Gastrocnemius medialis (tissue), 4 donors: ENCODE data around the gene MEGF9. TPM values are rescaled to one million over a fixed set of nuclear protein-coding genes. Genes with fewer than 3 reads are reported as not detected.

Experiments used
- ATAC-seq, 2 donors: fragments of 150-250 bp; one replicate each; pipeline ENCODE4 v1.9.1; 2016
- DNase-seq, 2 donors: peaks; one replicate each; pipeline ENCODE4 v3.0.0-alpha.2; 2019
- H3K27ac ChIP-seq, 4 donors: fragments of 200-600 bp; sonication (generic); 1 replicate in 1 of 4; 2 replicates in 3 of 4; pipeline ENCODE4 v1.5.1; 2016 to 2018; ENCODE audit warnings: mild to moderate bottlenecking in 2 of 4, moderate library complexity in 1 of 4
- H3K27me3 ChIP-seq, 3 donors: fragments of 200-600 bp; sonication (generic) in 2 of 3; 1 replicate in 1 of 3; 2 replicates in 2 of 3; pipeline versions ENCODE4 v1.5.1 to v1.6.0; 2016 to 2019; ENCODE audit warnings: mild to moderate bottlenecking in 1 of 3, moderate library complexity in 1 of 3
- H3K36me3 ChIP-seq, 2 donors: fragments of 200-600 bp; sonication (generic) in 1 of 2; one replicate each; pipeline ENCODE4 v1.5.1; 2017 to 2018
- H3K4me1 ChIP-seq, 2 donors: fragments of 200-600 bp; sonication (generic) in 1 of 2; one replicate each; pipeline ENCODE4 v1.5.1; 2016 to 2017; ENCODE audit warnings: mild to moderate bottlenecking in 2 of 2
- H3K4me3 ChIP-seq, 4 donors: fragments of 200-600 bp; sonication (generic) in 3 of 4; 1 replicate in 1 of 4; 2 replicates in 3 of 4; pipeline ENCODE4 v1.5.1; 2016 to 2019; ENCODE audit warnings: mild to moderate bottlenecking in 2 of 4
- H3K9me3 ChIP-seq, 3 donors: fragments of 200-600 bp; sonication (generic) in 2 of 3; 1 replicate in 1 of 3; 2 replicates in 2 of 3; pipeline ENCODE4 v1.5.1; 2016 to 2019
- POLR2A ChIP-seq, 2 donors: fragments of 450-650 bp; IDR thresholded peaks; one replicate each; pipeline ENCODE4 v1.6.1; 2017; ENCODE audit warnings: antibody characterized with exemption in 2 of 2, mild to moderate bottlenecking in 2 of 2, moderate library complexity in 2 of 2
- in situ Hi-C, 4 donors: fragments of 200-750 bp; cut with MboI; loops; one replicate each; pipeline versions ENCODE4 v1.15.0 to v1.8.0; 2017; ENCODE audit warnings: low sequenced_read_pairs in 4 of 4
- intact Hi-C: fragments of 100-400 bp; cut with DNase I; formaldehyde crosslinking; loops from one replicate; pipeline ENCODE4 v1.15.1; 2023; ENCODE audit warnings: low total_unique reads
- total RNA-seq, 4 donors: library from RNA; depleted of rRNA; stranded (reverse); fragments of >200 nt; gene quantifications; one replicate each; pipeline versions ENCODE4 v1.1.0 to v1.2.3, GENCODE V29; 2016
- TF ChIP-seq, protein P1 (sequence below), 5 experiments: fragments of 450-650 bp in 3 of 5; fragments of 200-600 bp in 2 of 5; sonication (generic) in 2 of 5; IDR thresholded peaks in 4 of 5; conservative IDR thresholded peaks in 1 of 5; 1 replicate in 4 of 5; 2 replicates in 1 of 5; pipeline ENCODE4 v1.5.1; 2016 to 2019; ENCODE audit warnings: antibody characterized with exemption in 5 of 5, mild to moderate bottlenecking in 3 of 5, moderate library complexity in 3 of 5

Gene MEGF9
- total RNA-seq, 4 donors from 2014 or later = 6.3 to 15.3 (median 13.5) TPM

GRCh38 chr9:120720404-120720803 is 6.1 kb upstream of the MEGF9 start:
- DNase-seq = no peak
- H3K9me3 ChIP-seq = no peaks in the 10 kb centered on the region
- H3K27ac ChIP-seq = no peak overlapping the region
- H3K36me3 ChIP-seq = no peaks in the 10 kb centered on the region
- intact Hi-C loops = no loop called here
- no peaks in the 10 kb centered on the region for H3K27me3 ChIP-seq
- H3K4me3 ChIP-seq = no peak overlapping the region
- peaks cover 0 to 3% of the 10 kb centered on the region in 2 donors for H3K4me1 ChIP-seq
- no peak for TF ChIP-seq POLR2A (IDR thresholded peaks at IDR 0.05)
- TF ChIP-seq, protein P1, sequence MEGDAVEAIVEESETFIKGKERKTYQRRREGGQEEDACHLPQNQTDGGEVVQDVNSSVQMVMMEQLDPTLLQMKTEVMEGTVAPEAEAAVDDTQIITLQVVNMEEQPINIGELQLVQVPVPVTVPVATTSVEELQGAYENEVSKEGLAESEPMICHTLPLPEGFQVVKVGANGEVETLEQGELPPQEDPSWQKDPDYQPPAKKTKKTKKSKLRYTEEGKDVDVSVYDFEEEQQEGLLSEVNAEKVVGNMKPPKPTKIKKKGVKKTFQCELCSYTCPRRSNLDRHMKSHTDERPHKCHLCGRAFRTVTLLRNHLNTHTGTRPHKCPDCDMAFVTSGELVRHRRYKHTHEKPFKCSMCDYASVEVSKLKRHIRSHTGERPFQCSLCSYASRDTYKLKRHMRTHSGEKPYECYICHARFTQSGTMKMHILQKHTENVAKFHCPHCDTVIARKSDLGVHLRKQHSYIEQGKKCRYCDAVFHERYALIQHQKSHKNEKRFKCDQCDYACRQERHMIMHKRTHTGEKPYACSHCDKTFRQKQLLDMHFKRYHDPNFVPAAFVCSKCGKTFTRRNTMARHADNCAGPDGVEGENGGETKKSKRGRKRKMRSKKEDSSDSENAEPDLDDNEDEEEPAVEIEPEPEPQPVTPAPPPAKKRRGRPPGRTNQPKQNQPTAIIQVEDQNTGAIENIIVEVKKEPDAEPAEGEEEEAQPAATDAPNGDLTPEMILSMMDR (IDR thresholded peaks at IDR 0.05 in 4 of 5, conservative IDR thresholded peaks at IDR 0.05 in 1 of 5) = no peak
- no peak for ATAC-seq
- in situ Hi-C loops = no loop called here

DNA sequence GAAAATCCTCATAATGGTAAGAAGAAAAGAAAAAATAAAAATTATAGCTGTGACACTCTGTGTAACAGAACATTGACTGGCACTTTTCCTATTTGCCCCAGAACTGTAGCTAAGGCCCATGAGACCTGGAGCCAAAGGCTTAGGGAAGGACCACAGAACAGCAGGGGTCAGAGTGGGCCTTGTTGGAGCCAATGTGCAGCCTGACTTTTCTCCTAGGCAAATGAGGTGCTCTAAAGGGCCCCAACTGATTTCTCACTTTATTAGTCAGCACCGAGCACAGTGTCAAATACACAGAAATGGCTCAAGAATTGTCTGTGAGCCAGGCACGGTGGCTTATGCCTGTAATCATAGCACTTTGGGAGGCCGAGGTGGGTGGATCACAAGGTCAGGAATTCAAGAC is 4.0 kb upstream of the MEGF9 start:
- no peak for TF ChIP-seq POLR2A (IDR thresholded peaks at IDR 0.05)
- TF ChIP-seq, protein P1 (IDR thresholded peaks at IDR 0.05 in 4 of 5, conservative IDR thresholded peaks at IDR 0.05 in 1 of 5) = no peak
- in situ Hi-C loops (no loop called here), intact Hi-C loops (no loop called here)
- H3K27ac ChIP-seq = no peak overlapping the region
- ATAC-seq (no peak), DNase-seq (no peak)
- H3K27me3 ChIP-seq = no peaks in the 10 kb centered on the region
- H3K9me3 ChIP-seq = no peaks in the 10 kb centered on the region
- no peaks in the 10 kb centered on the region for H3K36me3 ChIP-seq
- H3K4me1 ChIP-seq = peaks cover 0 to 13% of the 10 kb centered on the region in 2 donors
- no peak overlapping the region for H3K4me3 ChIP-seq

- Histone ChIP-seq H3K36me3 (no peaks in the 10 kb centered on the region), H3K4me3 (no peak overlapping the region), H3K9me3 (no peaks in the 10 kb centered on the region), H3K4me1 (peaks cover 11 to 22% of the 10 kb centered on the region in 2 donors), H3K27ac (no peak overlapping the region), H3K27me3 (no peaks in the 10 kb centered on the region)
- intact Hi-C loops (no loop called here), in situ Hi-C loops (no loop called here)
- no peak for ATAC-seq
- no peak for TF ChIP-seq POLR2A (IDR thresholded peaks at IDR 0.05)
- TF ChIP-seq, protein P1 (IDR thresholded peaks at IDR 0.05 in 4 of 5, conservative IDR thresholded peaks at IDR 0.05 in 1 of 5) = no peak
- DNase-seq = no peak
These were observed 2.9 kb upstream of the MEGF9 start for GRCh38 chr9:120717176-120717575.

DNA sequence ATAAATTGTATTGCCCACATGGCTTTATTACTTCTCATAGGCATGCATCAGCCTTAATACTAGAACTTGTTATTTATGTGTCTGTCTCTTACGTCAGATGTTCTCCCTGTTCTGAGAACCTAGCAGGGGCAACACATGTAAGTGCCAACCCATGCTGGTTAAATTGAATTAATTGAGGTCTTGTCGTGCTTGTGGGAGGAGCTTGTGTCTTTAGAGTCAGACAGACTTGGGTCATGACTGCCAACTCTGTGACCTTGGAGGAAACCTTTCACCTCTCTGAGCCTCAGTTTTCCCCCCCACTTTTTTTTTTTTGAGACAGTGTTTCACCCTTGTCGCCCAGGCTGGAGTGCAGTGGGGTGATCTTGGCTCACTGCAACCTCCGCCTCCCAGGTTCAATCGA is 2.2 kb upstream of the MEGF9 start:
- intact Hi-C loops = no loop called here

More for the DNA sequence above, 2.2 kb upstream of the MEGF9 start:
- no peak for DNase-seq
- in situ Hi-C loops = no loop called here
- Histone ChIP-seq H3K9me3 (no peaks in the 10 kb centered on the region), H3K4me3 (no peak overlapping the region), H3K27me3 (no peaks in the 10 kb centered on the region), H3K36me3 (no peaks in the 10 kb centered on the region), H3K27ac (no peak overlapping the region), H3K4me1 (peaks cover 16 to 29% of the 10 kb centered on the region in 2 donors)
- TF ChIP-seq POLR2A (IDR thresholded peaks at IDR 0.05) = no peak
- TF ChIP-seq, protein P1 (IDR thresholded peaks at IDR 0.05 in 4 of 5, conservative IDR thresholded peaks at IDR 0.05 in 1 of 5) = no peak
- ATAC-seq = no peak
